Urothelium cell line (cell line): ENCODE results near the gene VRTN.
"Not testable (repeated sequence)": the region's sequence is repeated elsewhere in the genome, so short reads cannot be mapped to it uniquely, and the experiment has no call there.

Source experiments
- DNase-seq: peaks from one replicate; pipeline ENCODE4 v3.0.0; 2011; ENCODE audit warnings: low spot score, mixed read lengths
- FAIRE-seq: peaks from 2 replicates; lab custom pipeline; 2011; peaks lifted over from hg19 to GRCh38; lab: Jason Lieb, UNC

VRTN gene

GRCh38 chr14:74348735-74349463, 628 bp downstream of the VRTN start:
- DNase-seq = no peak
- FAIRE-seq = no peak

- FAIRE-seq (no peak), DNase-seq (no peak)
Observed at GRCh38 chr14:74349757-74350156, 1.5 kb downstream of the VRTN start.

- FAIRE-seq (no peak), DNase-seq (no peak)
Observed at GRCh38 chr14:74350211-74350927, 2.1 kb downstream of the VRTN start.

- FAIRE-seq (no peak), DNase-seq (no peak)
Observed at GRCh38 chr14:74350928-74351323, 2.7 kb downstream of the VRTN start.

- FAIRE-seq = peak; percentile 78
Observed at GRCh38 chr14:74356892-74357575, 8.8 kb downstream of the VRTN start.

GRCh38 chr14:74357585-74357984, 9.3 kb downstream of the VRTN start:
- FAIRE-seq (no peak), DNase-seq (no peak)

More at GRCh38 chr14:74356892-74357575, 8.8 kb downstream of the VRTN start:
- DNase-seq = no peak

- FAIRE-seq (no peak), DNase-seq (no peak)
Observed at GRCh38 chr14:74358176-74358829, 10.0 kb downstream of the VRTN start.

- no peak for FAIRE-seq
- no peak for DNase-seq
Observed at GRCh38 chr14:74360163-74360562, 11.9 kb downstream of the VRTN start.

GRCh38 chr14:74362361-74362915, 14.2 kb downstream of the VRTN start:
- FAIRE-seq = peak; percentile 87
- DNase-seq = peak; percentile 91

- no peak for DNase-seq
- no peak for FAIRE-seq
Observed at GRCh38 chr14:74364271-74364880, 16.1 kb downstream of the VRTN start.

- DNase-seq (no peak), FAIRE-seq (no peak)
Observed at GRCh38 chr14:74368026-74368425, 19.8 kb downstream of the VRTN start.

GRCh38 chr14:74368441-74368840, 20.2 kb downstream of the VRTN start:
- FAIRE-seq (no peak), DNase-seq (no peak)

- FAIRE-seq (no peak), DNase-seq (no peak)
Observed at GRCh38 chr14:74377976-74378690, 29.9 kb downstream of the VRTN start.

- FAIRE-seq = peak; percentile 81
- no peak for DNase-seq
Observed at GRCh38 chr14:74380172-74380571, 31.9 kb downstream of the VRTN start.

- DNase-seq = no peak
- FAIRE-seq = no peak
Observed at GRCh38 chr14:74380845-74381244, 32.6 kb downstream of the VRTN start.

- not testable (repeated sequence) for DNase-seq, FAIRE-seq
Observed at GRCh38 chr14:74381571-74381970, 33.3 kb downstream of the VRTN start.

- FAIRE-seq = no peak
Observed at GRCh38 chr14:74382231-74382630, 34.0 kb downstream of the VRTN start.

GRCh38 chr14:74389980-74390379, 41.7 kb downstream of the VRTN start:
- FAIRE-seq = peak; percentile 66
- no peak for DNase-seq

More at GRCh38 chr14:74382231-74382630, 34.0 kb downstream of the VRTN start:
- DNase-seq = no peak

GRCh38 chr14:74390505-74390904, 42.2 kb downstream of the VRTN start:
- not testable (repeated sequence) for FAIRE-seq, DNase-seq

- DNase-seq = no peak
- FAIRE-seq = peak; percentile 44
Observed at GRCh38 chr14:74391479-74391878, 43.2 kb downstream of the VRTN start.
